GM19035 (cell line): Measurements from ENCODE around the gene SMIM23.

Experiments used
- ATAC-seq: cut with Tn5 transposase; IDR thresholded peaks from one replicate; pipeline ENCODE4 v1.9.1; 2021; ENCODE audit not compliant: unreplicated experiment

Gene SMIM23

DNA sequence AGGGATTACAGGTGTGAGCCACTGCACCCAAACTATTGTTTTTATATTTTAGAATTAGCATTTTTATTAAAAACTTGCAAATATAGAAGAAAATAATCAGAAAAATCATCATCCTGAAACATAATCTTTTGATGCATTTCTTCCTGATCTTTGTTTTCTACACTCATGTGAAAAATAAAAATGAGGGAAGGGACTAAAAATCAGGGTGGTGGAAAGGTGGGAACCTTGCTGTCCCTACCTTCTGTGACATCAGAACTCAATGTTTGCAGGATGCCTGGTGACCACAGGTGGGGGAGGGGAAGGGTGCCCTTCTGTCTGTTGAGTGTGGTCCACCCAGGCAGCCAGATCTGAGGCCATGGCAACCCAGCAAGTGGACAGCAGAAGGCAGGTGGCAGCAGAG lies at the start of gene SMIM23:
Gene SMIM23 (plus strand): TSS at position 301 of the 400 bp plus-strand sequence. CDS start 55 bp downstream, at position 356.
- no peak for ATAC-seq

DNA sequence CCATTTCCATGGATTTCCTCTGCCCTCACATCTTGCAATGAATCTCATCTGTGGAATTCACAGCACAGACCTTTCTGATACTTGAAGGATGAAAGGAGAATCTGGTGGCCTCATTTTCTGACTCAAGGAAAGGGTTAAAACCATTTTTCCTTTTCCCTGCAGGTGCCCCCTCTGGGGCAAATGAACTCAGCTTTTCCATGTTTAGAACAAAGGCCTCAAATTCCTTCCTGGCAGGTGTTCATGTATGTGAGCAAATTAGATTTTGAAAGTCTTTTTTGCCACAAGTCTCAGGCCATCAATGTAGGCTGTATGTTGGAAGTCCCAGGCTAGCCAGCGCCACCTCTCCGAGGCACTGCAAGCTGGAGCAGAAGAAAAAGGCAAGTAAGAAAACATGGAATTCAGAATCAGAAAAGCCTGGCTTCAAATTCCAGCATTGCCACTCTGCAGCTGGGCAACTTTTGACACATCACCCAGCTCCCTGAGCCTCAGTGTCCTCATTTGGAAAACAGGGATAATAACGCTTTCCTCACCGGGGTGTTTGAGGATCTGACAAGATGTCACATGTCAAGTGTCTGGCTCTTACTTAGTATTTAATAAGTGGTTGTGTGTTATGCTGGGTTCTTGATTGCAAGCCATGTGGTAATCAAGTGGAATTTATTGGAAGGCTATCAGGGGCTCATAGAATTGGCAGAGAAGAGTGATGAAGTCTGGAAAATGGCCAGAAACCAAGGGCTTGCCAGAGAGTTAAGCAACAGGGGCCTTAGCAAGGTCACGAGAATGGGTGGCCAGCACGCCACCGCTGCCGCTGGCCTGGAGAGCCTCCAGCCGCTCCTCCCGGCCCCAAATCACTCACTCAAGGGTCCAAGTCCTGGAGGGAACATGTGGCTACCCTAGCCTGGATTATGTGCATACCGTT lies 48.4 kb upstream of the SMIM23 start:
- no peak for ATAC-seq

GRCh38 chr5:171738501-171738900 lies 47.1 kb upstream of the SMIM23 start:
- no peak for ATAC-seq

DNA sequence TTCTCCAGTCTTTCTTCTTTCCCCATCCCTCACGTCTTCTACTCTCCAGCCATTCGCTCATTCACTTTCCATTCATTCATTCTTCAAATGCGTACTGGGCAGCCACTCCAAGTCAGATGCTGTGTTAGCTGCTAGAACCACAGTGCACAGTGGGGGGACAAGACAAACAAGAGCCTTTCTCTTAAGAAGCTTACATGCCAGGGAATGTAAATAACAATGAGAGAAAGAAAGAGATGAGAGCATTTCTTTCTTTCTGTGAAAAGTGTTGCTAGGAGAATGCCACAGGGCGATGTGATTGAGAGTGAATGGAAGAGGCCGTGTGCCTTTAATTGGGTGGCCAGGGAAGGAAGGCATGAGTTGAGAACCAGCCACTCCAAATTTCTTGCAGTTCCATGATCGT lies 46.3 kb upstream of the SMIM23 start:
- no peak for ATAC-seq

DNA sequence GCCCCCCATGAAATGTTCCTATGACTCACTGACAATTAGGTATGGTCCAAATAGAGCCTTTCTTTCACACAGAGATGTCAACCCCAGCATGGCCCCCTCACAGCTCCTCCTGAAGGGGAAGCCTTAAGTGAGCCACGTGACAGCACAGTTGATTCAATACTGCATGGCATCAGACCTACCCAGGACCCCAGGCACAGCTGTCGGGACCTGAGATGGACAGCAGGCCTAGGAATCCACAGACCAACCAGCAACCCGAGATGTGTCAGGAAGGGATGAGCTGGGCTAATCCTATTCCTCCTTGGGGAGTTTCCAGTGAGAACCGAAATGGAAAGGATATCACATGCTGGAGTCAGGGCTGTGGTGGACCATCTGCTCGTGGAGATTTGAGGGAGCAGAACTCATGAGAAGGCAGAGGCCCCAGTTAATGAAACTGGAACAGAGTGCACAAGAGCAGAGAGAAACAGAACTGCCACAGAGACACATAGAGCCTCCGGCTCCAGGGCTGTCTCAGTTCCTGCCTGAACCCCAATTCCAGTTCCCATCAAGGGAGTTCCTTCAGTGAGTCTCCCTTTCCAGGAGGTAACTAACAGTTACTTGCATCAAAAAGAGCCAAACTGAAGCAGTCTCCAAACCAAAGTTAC lies 42.1 kb upstream of the SMIM23 start:
- ATAC-seq, result no peak

- no peak for ATAC-seq
Measured at GRCh38 chr5:171744264-171744663, 41.4 kb upstream of the SMIM23 start.

GRCh38 chr5:171744882-171745281 lies 40.7 kb upstream of the SMIM23 start:
- ATAC-seq, result no peak

- no peak for ATAC-seq
Measured at GRCh38 chr5:171745602-171746001, 40.0 kb upstream of the SMIM23 start.

GRCh38 chr5:171747061-171747859 lies 38.4 kb upstream of the SMIM23 start:
- ATAC-seq, result no peak

DNA sequence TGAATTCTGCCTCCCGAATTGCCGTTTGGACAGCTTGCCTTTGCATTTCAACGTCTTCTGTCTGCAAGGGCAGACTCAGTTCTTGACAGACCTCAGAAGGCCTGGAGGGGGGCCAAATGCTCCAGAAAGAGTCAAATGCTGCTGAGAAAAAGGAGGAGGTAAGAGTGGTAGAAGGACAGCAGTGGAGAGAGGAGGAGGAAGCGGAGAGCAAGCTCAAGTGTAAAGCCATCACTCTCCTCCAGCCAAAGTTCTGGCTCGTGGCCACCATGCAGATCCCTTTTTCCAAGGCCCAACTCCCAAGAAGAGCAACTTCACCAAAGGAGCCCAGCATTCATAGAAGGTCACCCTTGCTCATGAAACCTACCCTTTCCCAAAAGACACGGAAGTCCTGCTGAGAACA lies 36.9 kb upstream of the SMIM23 start:
- no peak for ATAC-seq

- ATAC-seq, result no peak
Measured at GRCh38 chr5:171749365-171749764, 36.3 kb upstream of the SMIM23 start.

DNA sequence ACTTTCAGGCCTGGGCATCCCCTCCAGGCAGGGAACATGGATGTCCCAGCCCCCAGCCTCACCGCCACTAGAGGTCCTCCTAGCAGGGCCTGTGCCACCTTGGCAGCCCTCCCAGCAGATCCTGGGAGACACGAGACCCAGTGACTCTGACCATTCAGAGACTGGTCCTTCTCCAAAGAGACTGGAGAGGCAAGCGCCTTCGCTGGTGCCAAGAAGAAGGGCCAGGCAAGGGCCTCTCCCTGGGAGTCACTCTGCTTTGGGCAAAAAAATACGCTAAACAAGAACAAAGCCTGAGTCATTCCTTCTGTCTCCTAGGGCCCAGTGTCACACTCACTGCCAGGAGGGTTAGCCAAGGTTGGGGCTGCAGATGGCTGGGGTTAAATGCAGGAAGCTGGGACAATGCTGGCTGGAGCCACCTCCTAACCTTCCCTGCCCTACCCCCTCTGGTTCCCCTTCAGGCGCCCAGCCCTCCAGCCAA lies 35.3 kb upstream of the SMIM23 start:
- no peak for ATAC-seq

DNA sequence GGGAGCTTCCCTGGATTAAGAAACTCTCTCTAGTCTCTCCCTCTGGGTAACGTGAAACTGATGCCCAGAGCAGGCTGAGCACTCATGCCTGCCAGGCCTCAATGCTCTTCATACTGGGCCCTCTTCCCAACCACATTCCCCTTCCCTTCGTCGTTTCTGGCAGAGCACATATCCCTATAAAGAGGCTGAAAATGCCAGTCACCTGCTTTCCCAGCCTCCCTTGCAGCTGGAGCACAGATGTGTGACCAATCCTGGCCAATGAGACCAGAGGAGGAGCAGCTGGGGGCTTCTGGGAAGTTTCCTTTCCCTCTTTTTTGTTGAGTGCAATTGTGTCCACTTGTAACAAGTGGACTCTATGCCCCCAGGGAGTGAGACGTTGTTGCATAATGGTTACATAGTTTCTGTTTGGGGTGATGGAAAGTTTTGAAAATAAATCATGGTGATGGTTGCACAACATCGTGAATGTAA lies 30.2 kb upstream of the SMIM23 start:
- ATAC-seq, result no peak

DNA sequence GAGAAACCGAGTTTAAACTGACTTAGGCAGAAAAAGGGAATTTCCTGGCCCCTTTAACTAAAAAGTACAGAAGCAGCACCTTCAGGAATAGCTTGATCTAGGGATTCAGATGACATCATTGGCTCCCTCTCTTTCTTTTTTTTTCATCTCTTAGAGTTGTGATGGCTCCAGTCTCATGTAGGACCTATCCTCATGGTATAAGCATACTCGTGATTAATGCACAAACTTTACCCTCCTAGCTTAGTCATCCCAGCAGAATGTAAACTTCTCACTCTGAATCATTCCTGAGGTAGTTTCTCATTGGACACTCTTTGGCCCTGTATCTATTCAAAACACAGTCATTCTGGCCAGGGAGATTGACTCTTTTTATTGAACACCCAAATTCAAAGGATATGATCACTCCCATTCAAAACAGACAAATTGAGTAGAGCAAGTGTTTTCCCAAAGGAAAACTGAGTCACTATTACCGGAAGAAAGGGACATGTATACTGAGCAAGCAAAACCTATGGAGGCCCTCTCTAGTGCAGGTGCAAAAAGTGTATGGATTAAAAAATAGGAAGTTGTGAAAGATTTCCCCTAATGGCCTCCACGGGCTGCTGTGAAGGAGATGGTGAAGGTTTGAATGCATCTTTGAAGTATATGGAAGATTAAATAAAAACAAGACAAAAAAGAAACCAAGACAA lies 27.6 kb upstream of the SMIM23 start:
- no peak for ATAC-seq

- no peak for ATAC-seq
Measured at GRCh38 chr5:171759777-171760176, 25.8 kb upstream of the SMIM23 start.

- no peak for ATAC-seq
Measured at GRCh38 chr5:171762021-171762608, 23.5 kb upstream of the SMIM23 start.

DNA sequence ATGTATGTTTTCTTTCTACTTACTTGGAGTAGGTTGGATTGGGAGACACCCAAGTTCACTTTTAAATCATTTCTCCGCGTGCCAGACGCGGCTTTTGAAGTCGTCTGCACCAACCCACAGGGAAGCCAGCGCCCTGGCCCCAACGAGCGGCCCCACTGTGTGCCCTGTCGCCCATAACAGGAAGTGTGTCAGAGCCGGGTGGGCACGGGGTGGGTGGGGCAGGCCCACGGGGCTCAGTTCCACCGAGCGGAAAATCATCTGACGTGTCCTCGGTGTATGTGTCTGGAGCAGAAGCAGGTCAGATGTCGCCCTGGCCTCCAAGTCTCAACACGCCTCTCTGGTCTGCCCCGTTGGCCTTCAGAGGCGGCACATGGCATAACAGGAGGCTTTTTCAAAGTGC lies 22.7 kb upstream of the SMIM23 start:
- no peak for ATAC-seq

DNA sequence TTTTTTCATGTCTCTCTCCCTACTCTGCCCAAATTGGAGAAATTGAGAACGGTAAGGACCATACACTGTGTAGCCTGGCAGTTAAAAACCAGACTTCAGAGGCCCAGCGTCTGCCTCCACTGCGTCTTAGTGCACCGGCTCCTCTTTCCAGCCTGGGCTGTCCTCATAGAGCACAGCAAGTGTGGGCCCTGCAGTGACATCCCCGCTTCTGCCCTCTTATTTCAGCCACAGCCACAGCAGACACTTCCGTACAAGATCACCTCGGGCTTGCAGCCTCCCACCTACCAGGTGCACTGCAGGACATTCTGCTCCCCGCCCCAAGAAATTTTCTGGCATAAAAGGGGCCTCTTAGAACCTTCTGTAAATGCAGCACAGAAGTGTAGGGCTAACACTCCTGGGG lies 21.4 kb upstream of the SMIM23 start:
- ATAC-seq, result no peak

DNA sequence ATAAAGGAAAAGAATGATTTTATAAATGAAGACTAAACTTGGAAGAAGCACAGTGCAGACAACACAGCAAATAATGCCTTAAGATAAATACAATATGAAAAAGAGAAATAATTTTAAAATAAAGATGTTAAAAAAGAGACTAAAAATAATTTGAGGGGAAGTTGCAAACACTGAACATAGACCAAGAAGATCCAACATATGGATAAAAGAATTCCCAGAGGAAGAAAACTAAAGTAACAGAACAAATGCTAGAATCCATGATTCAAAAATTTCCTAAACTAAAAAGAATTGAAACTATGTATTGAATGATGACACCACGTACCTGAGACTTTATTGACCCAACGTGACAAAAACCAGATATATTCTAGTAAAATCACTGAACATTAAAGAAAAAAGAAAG lies 18.7 kb upstream of the SMIM23 start:
- no peak for ATAC-seq

- ATAC-seq, result no peak
Measured at GRCh38 chr5:171770153-171770552, 15.5 kb upstream of the SMIM23 start.
